ENCODE results near the gene GGA2.
"Not testable (repeated sequence)": the region's sequence is repeated elsewhere in the genome, so short reads cannot be mapped to it uniquely, and the experiment has no call there.

GGA2 gene

DNA sequence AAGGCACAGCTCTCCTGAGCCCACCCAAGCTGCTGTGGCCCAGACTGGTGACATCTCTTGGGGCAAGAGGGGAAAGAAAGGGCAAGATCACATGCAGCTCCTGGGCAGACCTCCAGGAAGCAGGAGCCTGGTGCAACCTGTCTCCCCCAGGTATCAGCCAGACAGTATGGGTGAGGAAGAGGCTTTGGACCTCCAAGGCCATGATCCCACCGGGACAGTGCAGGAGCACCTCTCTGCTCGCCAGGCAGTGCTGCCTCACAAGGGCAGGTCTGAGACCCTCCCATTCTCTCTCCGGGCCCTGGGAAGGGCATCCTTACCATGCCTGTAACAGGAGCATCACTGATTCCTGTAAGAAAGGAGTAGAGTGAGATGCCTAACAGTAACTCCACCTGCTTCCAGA lies 31.7 kb downstream of the GGA2 start:
- in situ Hi-C loops (cut with MboI; ENCODE audit: low sequenced_read_pairs), result no loop called here

DNA sequence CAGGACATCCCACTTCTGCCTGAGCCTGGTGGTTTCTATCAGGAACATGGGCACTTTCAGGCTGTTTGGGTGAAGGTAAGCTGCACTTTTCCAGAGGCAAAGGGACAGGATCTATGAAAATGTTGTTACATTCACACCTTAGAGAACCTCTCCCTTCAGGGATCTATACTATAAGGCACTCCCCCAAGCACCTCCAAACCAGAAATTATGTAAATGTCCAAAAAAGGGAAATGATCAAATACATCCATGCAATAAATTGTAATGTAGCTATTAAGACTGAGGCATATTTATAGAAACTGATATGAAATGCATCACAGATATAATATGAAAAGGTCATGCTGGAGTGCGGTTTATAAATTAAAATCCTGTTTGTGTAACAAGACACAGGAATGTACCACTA lies 34.0 kb downstream of the GGA2 start:
- in situ Hi-C loops (cut with MboI; ENCODE audit: low sequenced_read_pairs), result no loop called here

GRCh38 chr16:23469814-23470213 lies 40.5 kb downstream of the GGA2 start:
- in situ Hi-C loops (cut with MboI; ENCODE audit: low sequenced_read_pairs), result no loop called here

- in situ Hi-C loops (cut with MboI; ENCODE audit: low sequenced_read_pairs), result no loop called here
Measured at GRCh38 chr16:23466162-23466885, 44.0 kb downstream of the GGA2 start.

GRCh38 chr16:23465179-23465578 lies 45.1 kb downstream of the GGA2 start:
- in situ Hi-C loops (cut with MboI; ENCODE audit: low sequenced_read_pairs), result no loop called here

DNA sequence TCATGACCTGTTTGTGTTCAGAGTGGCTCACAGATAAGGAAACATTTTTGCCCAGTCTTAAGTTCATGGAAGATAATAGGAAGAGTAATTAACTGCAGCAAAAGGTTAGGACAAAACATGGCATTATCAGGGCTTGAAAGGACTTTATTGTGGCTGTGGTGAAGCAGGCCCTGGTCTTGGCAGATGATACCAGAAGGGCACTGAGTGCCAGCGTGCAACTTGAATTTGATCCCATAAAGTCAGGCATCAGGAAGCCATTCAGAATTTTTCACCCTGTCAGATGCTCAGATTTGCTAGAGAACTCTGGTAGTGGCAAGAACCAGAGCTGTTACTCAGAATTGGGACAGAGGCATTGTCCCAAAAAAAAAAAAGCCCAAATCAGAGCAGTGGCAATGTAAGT lies 46.1 kb downstream of the GGA2 start:
- in situ Hi-C loops (cut with MboI; ENCODE audit: low sequenced_read_pairs), result no loop called here

- in situ Hi-C loops (cut with MboI; ENCODE audit: low sequenced_read_pairs), result not testable (repeated sequence)
Measured at GRCh38 chr16:23462994-23463393, 47.3 kb downstream of the GGA2 start.

DNA sequence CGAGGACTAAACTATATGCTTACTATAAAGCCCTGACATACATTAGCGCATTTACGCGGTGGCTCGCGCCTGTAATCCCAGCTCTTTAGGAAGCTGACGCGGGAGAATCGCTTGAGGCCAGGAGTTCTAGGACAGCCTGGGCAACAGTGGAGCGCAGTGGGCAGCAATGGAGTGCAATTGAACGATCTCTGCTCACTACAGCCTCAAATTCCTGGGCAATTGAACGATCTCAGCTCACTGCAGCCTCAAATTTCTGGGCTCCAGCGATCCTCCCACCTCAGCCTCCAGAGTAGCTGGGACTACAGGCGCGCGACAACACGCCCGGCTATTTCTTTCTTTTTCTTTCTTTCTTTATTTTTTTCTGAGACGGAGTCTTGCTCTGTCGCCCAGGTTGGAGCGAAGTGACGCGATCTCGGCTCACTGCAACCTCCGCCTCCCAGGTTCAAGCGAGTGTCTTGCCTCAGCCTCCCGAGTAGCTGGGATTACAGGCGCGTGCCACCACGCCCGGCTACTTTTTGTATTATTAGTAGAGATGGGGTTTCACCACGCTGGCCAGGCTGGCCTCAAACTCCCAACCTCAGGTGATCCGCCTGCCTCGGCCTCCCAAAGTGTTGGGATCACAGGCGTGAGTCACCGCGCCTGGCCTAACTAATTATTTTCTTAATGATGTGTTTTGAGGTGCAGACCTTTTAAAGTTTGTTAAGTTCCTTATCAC lies 56.8 kb downstream of the GGA2 start:
- in situ Hi-C loops (cut with MboI; ENCODE audit: low sequenced_read_pairs), result no loop called here

- in situ Hi-C loops (cut with MboI; ENCODE audit: low sequenced_read_pairs), result no loop called here
Measured at GRCh38 chr16:23452572-23453337, 57.5 kb downstream of the GGA2 start, which contains the start of gene COG7. COG7 (minus strand) TSS chr16:23453189; CDS start chr16:23452994, 195 bp downstream.

- in situ Hi-C loops (cut with MboI; ENCODE audit: low sequenced_read_pairs), result no loop called here
Measured at GRCh38 chr16:23452221-23452571, 58.1 kb downstream of the GGA2 start.

DNA sequence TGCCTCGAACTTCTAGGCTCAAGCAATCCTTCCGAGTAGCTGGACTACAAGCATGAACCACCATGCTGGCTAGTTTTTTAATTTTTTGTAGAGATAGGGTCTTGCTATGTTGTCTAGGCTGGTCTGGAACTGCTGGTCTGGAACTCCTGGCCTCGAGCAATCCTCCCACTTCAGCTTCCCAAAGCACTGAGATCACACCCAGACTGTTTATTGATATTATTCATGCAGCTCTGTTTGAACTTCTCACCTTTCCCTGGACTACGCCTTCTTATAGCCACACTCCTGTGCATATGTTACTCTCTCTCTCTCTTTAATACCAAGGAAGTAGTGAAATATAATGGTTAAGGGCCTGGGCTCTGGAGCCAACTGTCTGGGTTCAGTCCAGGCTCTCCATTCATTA lies 61.9 kb downstream of the GGA2 start:
- in situ Hi-C loops (cut with MboI; ENCODE audit: low sequenced_read_pairs), result no loop called here

DNA sequence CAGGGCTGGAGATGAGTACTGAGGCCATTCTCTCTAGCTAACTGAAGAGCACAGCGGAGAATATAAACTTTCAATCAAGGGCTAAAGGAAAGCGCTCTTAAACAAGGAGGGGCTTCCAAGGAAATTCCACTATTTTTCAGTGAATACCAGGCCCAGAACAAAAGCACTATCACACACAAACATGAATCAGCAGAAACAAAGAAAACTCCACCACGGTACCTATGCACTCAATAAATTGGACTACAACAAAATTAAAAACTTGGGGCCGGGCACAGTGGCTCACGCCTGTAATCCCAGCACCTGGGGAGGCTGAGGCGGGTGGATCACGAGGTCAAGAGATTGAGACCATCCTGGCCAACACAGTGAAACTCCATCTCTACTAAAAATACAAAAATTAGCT lies 72.8 kb downstream of the GGA2 start:
- in situ Hi-C loops (cut with MboI; ENCODE audit: low sequenced_read_pairs), result not testable (repeated sequence)

DNA sequence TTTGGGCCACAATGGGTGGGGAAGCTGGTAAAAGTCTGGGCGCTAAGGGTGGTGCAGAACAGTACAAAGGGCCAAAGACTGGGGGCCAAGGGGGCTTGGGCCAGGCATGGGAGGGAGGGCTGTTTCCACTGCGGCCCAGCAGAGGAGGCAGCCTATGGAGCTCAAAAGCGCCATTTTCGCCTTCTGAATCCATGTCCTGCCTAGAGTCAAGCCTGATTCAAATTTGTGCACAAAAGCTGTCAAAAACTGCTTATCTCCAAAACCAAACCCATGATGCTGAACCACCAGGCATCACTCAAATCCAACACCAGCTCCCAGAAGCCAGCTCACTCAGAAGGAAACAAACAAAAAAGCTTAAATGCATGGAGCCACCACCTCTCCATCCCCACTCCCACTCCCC lies 73.3 kb downstream of the GGA2 start:
- in situ Hi-C loops (cut with MboI; ENCODE audit: low sequenced_read_pairs), result no loop called here

DNA sequence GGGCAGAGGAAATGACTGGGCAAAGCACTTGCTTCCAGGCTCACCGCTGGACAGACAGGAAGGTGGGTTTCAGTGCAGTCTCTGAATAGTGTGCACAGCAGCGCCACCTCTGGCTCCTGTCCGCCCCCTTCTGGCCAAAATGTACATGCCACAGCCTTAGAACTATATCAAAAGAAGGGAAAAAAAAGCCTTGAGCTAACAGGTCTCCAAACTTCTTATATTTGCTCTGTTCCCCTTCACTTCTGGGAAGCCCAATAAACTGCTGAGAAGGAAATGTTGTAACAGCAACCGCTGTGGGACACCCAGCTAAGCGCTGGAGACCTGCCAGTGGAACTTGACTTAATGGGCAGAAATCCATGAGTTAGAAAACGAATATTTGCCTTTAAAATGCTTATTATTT lies 74.8 kb downstream of the GGA2 start:
- in situ Hi-C loops (cut with MboI; ENCODE audit: low sequenced_read_pairs), result no loop called here

GRCh38 chr16:23434380-23434779 lies 75.9 kb downstream of the GGA2 start:
- in situ Hi-C loops (cut with MboI; ENCODE audit: low sequenced_read_pairs), result no loop called here

DNA sequence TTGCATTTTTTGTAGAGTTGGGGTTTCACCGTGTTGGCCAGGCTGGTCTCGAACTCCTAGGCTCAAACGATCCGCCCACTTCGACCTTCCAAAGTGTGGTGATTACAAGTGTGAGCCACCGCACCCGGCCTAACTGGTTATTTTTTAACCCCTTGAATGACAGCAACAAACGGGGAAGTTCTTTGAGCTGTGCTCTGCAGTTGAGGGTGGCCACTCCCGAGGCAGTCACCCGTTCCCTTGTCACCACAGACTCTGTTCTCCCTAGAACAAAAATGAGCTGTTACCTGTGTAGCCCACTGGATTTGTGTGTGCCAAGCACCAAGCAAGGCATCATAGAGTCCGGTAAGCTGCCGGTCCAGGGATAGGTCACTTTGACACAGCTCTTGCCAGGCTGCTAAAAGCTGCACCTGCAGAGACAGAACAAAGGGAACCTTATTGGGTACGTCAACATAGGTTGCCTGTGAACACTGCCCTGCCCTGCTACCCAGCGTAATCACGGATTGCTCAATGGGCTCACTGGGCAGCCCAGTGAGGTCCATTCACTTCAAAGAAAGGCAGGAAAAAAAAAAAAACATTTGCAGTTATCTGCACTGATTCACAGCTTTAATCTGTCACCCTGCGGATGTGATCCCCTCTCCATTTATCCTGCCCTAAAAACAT lies 76.9 kb downstream of the GGA2 start:
- in situ Hi-C loops (cut with MboI; ENCODE audit: low sequenced_read_pairs), result no loop called here

DNA sequence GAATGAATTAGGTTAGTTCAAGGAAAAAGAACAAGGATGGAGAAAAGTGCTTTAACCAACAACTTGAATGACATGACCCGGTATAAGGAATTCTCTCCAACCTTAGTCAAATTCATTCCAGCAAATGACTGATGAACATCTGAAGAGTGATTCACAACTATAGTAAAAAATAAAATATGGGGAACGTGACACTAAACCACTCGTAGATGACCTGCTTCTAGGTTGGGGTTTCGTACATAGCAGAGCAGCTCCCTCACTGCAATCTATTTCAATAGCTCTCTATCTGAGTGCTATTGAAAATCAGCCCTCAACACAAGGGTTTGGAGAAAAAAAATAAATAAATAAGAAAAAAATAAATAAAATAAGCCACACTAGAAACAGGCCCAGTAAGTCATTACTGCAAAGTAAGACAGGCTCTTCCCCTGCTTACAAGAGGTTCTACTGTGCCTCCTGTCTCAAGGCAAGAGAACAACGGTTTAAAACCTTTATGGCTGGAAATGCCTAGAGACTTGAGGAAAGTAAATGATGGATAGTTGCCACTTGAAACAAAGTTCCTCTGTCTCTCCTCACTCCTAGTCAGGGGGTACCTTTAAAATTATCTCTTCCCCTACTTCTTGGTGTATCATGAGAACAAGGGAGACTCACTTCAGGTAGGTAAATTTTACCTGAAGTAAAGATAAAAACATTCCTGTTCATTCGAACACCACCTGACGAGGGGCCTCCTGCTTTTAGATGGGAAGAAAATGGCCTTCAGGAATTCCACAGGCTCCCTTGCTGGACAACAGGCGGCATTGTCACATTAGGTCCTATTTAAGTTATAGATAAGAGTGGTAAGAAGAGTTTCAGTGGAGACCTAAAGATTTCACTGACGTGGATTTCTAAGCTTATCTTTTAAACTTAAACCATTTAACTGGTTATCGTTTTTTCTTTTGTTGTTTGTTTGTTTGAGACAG lies 77.8 kb downstream of the GGA2 start:
- in situ Hi-C loops (cut with MboI; ENCODE audit: low sequenced_read_pairs), result no loop called here

GRCh38 chr16:23428351-23428750 lies 81.9 kb downstream of the GGA2 start:
- in situ Hi-C loops (cut with MboI; ENCODE audit: low sequenced_read_pairs), result no loop called here

GRCh38 chr16:23424292-23424958 lies 85.9 kb downstream of the GGA2 start:
- in situ Hi-C loops (cut with MboI; ENCODE audit: low sequenced_read_pairs), result no loop called here

Measured in hTERT RPE-1 (cell line).